Endothelial cell of umbilical vein (primary cell): ENCODE results near the gene ATP8A2. TPM values are rescaled to one million over a fixed set of nuclear protein-coding genes. Genes with fewer than 3 reads are reported as not detected.

Source experiments
- BruUV-seq: library from RNA; stranded (reverse); fragments of 400-500 nt; replicated peaks from 2 replicates; lab custom pipeline; 2021; lab: Mats Ljungman, UMichigan
- CTCF ChIA-PET: fragments of 300-600, 350-600 bp; sonication (Branson Sonifier 250); formaldehyde crosslinking; loops from one replicate; lab custom pipeline; 2021; ENCODE audit warnings: antibody characterized with exemption, inconsistent platforms; lab: Charles Lee
- POLR2A ChIA-PET: fragments of 300-600, 350-600 bp; sonication (Branson Sonifier 250); formaldehyde crosslinking; loops from one replicate; lab custom pipeline; 2021; ENCODE audit warnings: antibody characterized with exemption, inconsistent platforms; lab: Charles Lee
- DNase-seq: peaks from one replicate; pipeline ENCODE4 v3.0.0-alpha.2; 2011; ENCODE audit warnings: low read depth, low spot score
- FAIRE-seq: peaks from 2 replicates; lab custom pipeline; 2011; peaks lifted over from hg19 to GRCh38; lab: Jason Lieb, UNC
- H2AFZ ChIP-seq: 2 replicates; pipeline ENCODE4 v1.6.0; 2012; ENCODE audit warnings: low read depth, low read length, control low read depth, inconsistent platforms
- H3K27ac ChIP-seq: 2 replicates; pipeline ENCODE4 v1.5.1; 2011; ENCODE audit warnings: low read depth, mild to moderate bottlenecking, control low read depth, low read length, moderate library complexity; ENCODE audit not compliant: insufficient read depth
- H3K27me3 ChIP-seq, 2 experiments: 2 replicates each; pipeline versions ENCODE4 v1.6.0 to v1.6.1; 2011; ENCODE audit warnings: low read length in 2 of 2, mixed read lengths in 1 of 2; ENCODE audit not compliant: control insufficient read depth in 2 of 2, insufficient read depth in 2 of 2
- H3K36me3 ChIP-seq, 2 experiments: 2 replicates in 1 of 2; 3 replicates in 1 of 2; pipeline ENCODE4 v1.5.1; 2011; ENCODE audit warnings: low read length in 2 of 2, mild to moderate bottlenecking in 1 of 2, moderate library complexity in 1 of 2; ENCODE audit not compliant: control insufficient read depth in 2 of 2, insufficient read depth in 2 of 2; ENCODE audit errors: extremely low read depth in 1 of 2
- H3K4me1 ChIP-seq: 3 replicates; pipeline ENCODE4 v1.5.1; 2011; ENCODE audit warnings: mild to moderate bottlenecking, low read length; ENCODE audit not compliant: control insufficient read depth, insufficient read depth; ENCODE audit errors: extremely low read depth
- H3K4me2 ChIP-seq: 2 replicates; pipeline ENCODE4 v1.6.1; 2011; ENCODE audit warnings: low read length, control low read depth, mixed read lengths; ENCODE audit not compliant: insufficient read depth
- H3K4me3 ChIP-seq, 3 experiments: fragments of 200-600 bp in 1 of 3; sonication (generic), shearing (Covaris generic) in 1 of 3; replicated peaks in 1 of 3; 2 replicates each; pipeline ENCODE4 v1.5.1; 2011 to 2016; ENCODE audit warnings: control low read depth in 3 of 3, low read length in 3 of 3, mild to moderate bottlenecking in 2 of 3, inconsistent platforms in 1 of 3, low read depth in 1 of 3, moderate library complexity in 1 of 3; ENCODE audit not compliant: insufficient read depth in 1 of 3
- H3K79me2 ChIP-seq: 2 replicates; pipeline ENCODE4 v1.6.0; 2012; ENCODE audit warnings: low read length, inconsistent platforms; ENCODE audit not compliant: control insufficient read depth, insufficient read depth
- H3K9ac ChIP-seq: replicated peaks from 2 replicates; pipeline ENCODE3; 2011; ENCODE audit warnings: low read length, control low read depth; ENCODE audit not compliant: insufficient read depth; ENCODE audit errors: extremely low read depth
- H3K9me1 ChIP-seq: replicated peaks from 3 replicates; pipeline ENCODE4 v1.6.0; 2011; ENCODE audit warnings: mild to moderate bottlenecking, low read length; ENCODE audit not compliant: control insufficient read depth, insufficient read depth; ENCODE audit errors: extremely low read depth
- H3K9me3 ChIP-seq: replicated peaks from 2 replicates; pipeline ENCODE4 v1.5.1; 2012; ENCODE audit warnings: low read length, inconsistent platforms; ENCODE audit not compliant: control insufficient read depth, insufficient read depth
- H4K20me1 ChIP-seq: replicated peaks from 2 replicates; pipeline ENCODE3; 2011; ENCODE audit warnings: mild to moderate bottlenecking, low read length; ENCODE audit not compliant: control insufficient read depth, insufficient read depth; ENCODE audit errors: extremely low read depth
- CTCF ChIP-seq, 2 donors: IDR thresholded peaks; 1 replicate in 1 of 2; 2 replicates in 1 of 2; pipeline ENCODE4 v1.5.1; 2011; ENCODE audit warnings: low read length in 2 of 2, mild to moderate bottlenecking in 2 of 2, moderate library complexity in 2 of 2, control low read depth in 1 of 2, inconsistent platforms in 1 of 2, low read depth in 1 of 2; ENCODE audit not compliant: insufficient read depth in 1 of 2; ENCODE audit errors: extremely low read depth in 1 of 2
- EZH2 ChIP-seq: IDR thresholded peaks from 2 replicates; pipeline ENCODE4 v1.6.1; 2012; ENCODE audit warnings: borderline replicate concordance, low read depth, mild to moderate bottlenecking, moderate library complexity, low read length, inconsistent platforms; ENCODE audit not compliant: severe bottlenecking
- FOS ChIP-seq: IDR thresholded peaks from 2 replicates; pipeline ENCODE4 v1.6.1; 2011; ENCODE audit warnings: mild to moderate bottlenecking, low read length, moderate library complexity, borderline replicate concordance; ENCODE audit not compliant: insufficient read depth
- GATA2 ChIP-seq: IDR thresholded peaks from 2 replicates; pipeline ENCODE4 v1.7.0; 2011; ENCODE audit warnings: low read depth, mild to moderate bottlenecking, moderate library complexity, mixed read lengths, low read length; ENCODE audit not compliant: insufficient read length, insufficient read depth
- JUN ChIP-seq: IDR thresholded peaks from 2 replicates; pipeline ENCODE4 v1.6.1; 2011; ENCODE audit warnings: borderline replicate concordance, low read depth; ENCODE audit not compliant: insufficient read length, insufficient read depth
- MAX ChIP-seq: IDR thresholded peaks from 2 replicates; pipeline ENCODE4 v1.6.1; 2011; ENCODE audit not compliant: insufficient read depth, insufficient read length
- MYC ChIP-seq: IDR thresholded peaks from one replicate; pipeline ENCODE4 v1.6.1; 2011; ENCODE audit warnings: mild to moderate bottlenecking, low read depth, low read length
- POLR2A ChIP-seq: IDR thresholded peaks from 2 replicates; pipeline ENCODE4 v1.6.1; 2012; ENCODE audit warnings: low read depth, mild to moderate bottlenecking, control low read depth, low read length
- POLR2AphosphoS5 ChIP-seq: IDR thresholded peaks from 2 replicates; pipeline ENCODE4 v1.6.1; 2012; ENCODE audit warnings: low read depth, mild to moderate bottlenecking, control low read depth, low read length, moderate library complexity; ENCODE audit not compliant: insufficient read depth
- dilution Hi-C: fragments of 300-500 bp; cut with MboI; formaldehyde crosslinking; loops from one replicate; pipeline ENCODE4 v1.15.0; 2019; ENCODE audit warnings: low sequenced_read_pairs; ENCODE audit not compliant: extremely low pct_ligation_motif_present
- intact Hi-C: fragments of 100-400 bp; cut with micrococcal nuclease; formaldehyde crosslinking; loops from one replicate; pipeline ENCODE4 v1.10.0; 2022
- polyA plus RNA-seq, 4 experiments: library from polyadenylated mRNA; depleted of rRNA in 3 of 4; stranded (reverse) in 3 of 4; unstranded in 1 of 4; fragments of >200 nt; gene quantifications; 2 replicates each; pipeline versions ENCODE4 v1.2.1 to v1.2.3, GENCODE V29; 2011 to 2012; ENCODE audit warnings: missing spikeins in 1 of 4
- total RNA-seq: library from RNA; stranded (reverse); gene quantifications from 2 replicates; pipeline ENCODE4 v1.2.3, GENCODE V29; 2021

Gene ATP8A2
- total and polyA plus RNA-seq, 2 donors (not counting 3 experiments of a cell fraction or from before 2014, with no cell fraction given): 0.11 to 0.49 TPM

GRCh38 chr13:25811506-25811905, 439.7 kb downstream of the ATP8A2 start:
- ChIA-PET POLR2A (no interaction called here), CTCF (no interaction called here)
- Histone ChIP-seq H2AFZ (no peak overlapping the region), H3K4me2 (no peak overlapping the region), H3K9me1 (no peaks in the 10 kb centered on the region), H3K9me3 (no peaks in the 10 kb centered on the region), H3K9ac (no peak overlapping the region), H3K4me3 (no peak overlapping the region), H3K27ac (no peak overlapping the region), H4K20me1 (no peaks in the 10 kb centered on the region), H3K36me3 (no peaks in the 10 kb centered on the region), H3K4me1 (no peaks in the 10 kb centered on the region), H3K79me2 (no peaks in the 10 kb centered on the region), H3K27me3 (no peaks in the 10 kb centered on the region)
- DNase-seq: no peak
- FAIRE-seq: no peak
- BruUV-seq: no TSS peak
- TF ChIP-seq POLR2A (no peak), GATA2 (no peak), JUN (no peak), MAX (no peak), EZH2 (no peak), MYC (no peak), FOS (no peak), POLR2AphosphoS5 (no peak), CTCF (IDR thresholded peaks at IDR 0.05; ENCODE audit: extremely low read depth in 1 of 2, insufficient read depth in 1 of 2, low read depth in 1 of 2, low read length in 2 of 2) (no peak)
- dilution Hi-C loops: no loop called here
- intact Hi-C loops: no loop called here
